K562 (cell line): ENCODE data around the gene DNMBP. TPM values are rescaled to one million over a fixed set of nuclear protein-coding genes. Genes with fewer than 3 reads are reported as not detected.

Source experiments
- ATAC-seq: fragments of 200-7000 bp; cut with Tn5 transposase; 3 replicates; pipeline ENCODE4 v1.9.1; 2020; ENCODE audit warnings: moderate library complexity
- BruUV-seq: library from RNA; stranded (reverse); fragments of 400-500 nt; replicated peaks from 2 replicates; lab custom pipeline; 2021; lab: Mats Ljungman, UMichigan
- CTCF ChIA-PET: fragments of 300-600 bp; formaldehyde crosslinking; extraction: SDS; loops from one replicate; lab custom pipeline; 2021; ENCODE audit warnings: low intra/inter-chr PET ratio; lab: Yijun Ruan, JAX
- POLR2A ChIA-PET: fragments of 300-600, 350-650 bp; sonication (Branson Sonifier 250); formaldehyde crosslinking; extraction: SDS; loops from one replicate; lab custom pipeline; 2021; ENCODE audit warnings: antibody characterized with exemption, inconsistent platforms; lab: Yijun Ruan, JAX
- DNase-seq, 4 experiments: peaks; one replicate each; pipeline versions ENCODE4 v3.0.0 to v3.0.0-alpha.2; 2011 to 2018; ENCODE audit warnings: low spot score in 3 of 4, mixed read lengths in 3 of 4; ENCODE audit errors: extremely low read depth in 1 of 4
- FAIRE-seq: peaks from 2 replicates; lab custom pipeline; 2011; peaks lifted over from hg19 to GRCh38; lab: Jason Lieb, UNC
- H2AFZ ChIP-seq: 2 replicates; pipeline ENCODE4 v1.6.0; 2011; ENCODE audit warnings: low read depth, low read length, control low read depth, inconsistent platforms
- H3K27ac ChIP-seq: fragments of 200-600 bp; 3 replicates; pipeline ENCODE4 v1.8.0; 2011; ENCODE audit warnings: low read depth, mild to moderate bottlenecking, control low read depth, inconsistent platforms, low read length, moderate library complexity, mixed read lengths; ENCODE audit errors: extremely low read depth
- H3K27me3 ChIP-seq, 2 experiments: fragments of 300-600 bp in 1 of 2; 2 replicates in 1 of 2; 3 replicates in 1 of 2; pipeline versions ENCODE4 v1.6.0 to v1.8.0; 2011; ENCODE audit warnings: inconsistent platforms in 2 of 2, low read length in 2 of 2, mild to moderate bottlenecking in 1 of 2, mixed read lengths in 1 of 2, moderate library complexity in 1 of 2; ENCODE audit not compliant: control insufficient read depth in 2 of 2, insufficient read depth in 2 of 2
- H3K36me3 ChIP-seq: fragments of 300-600 bp; 3 replicates; pipeline ENCODE4 v1.8.0; 2011; ENCODE audit warnings: mild to moderate bottlenecking, low read length, inconsistent platforms; ENCODE audit not compliant: control insufficient read depth, insufficient read depth
- H3K4me1 ChIP-seq, 2 experiments: fragments of 200-600 bp in 1 of 2; replicated peaks in 1 of 2; 2 replicates in 1 of 2; 3 replicates in 1 of 2; pipeline versions ENCODE4 v1.5.1 to v1.8.0; 2011; ENCODE audit warnings: inconsistent platforms in 2 of 2, low read length in 2 of 2, mild to moderate bottlenecking in 1 of 2, mixed read lengths in 1 of 2, moderate library complexity in 1 of 2; ENCODE audit not compliant: control insufficient read depth in 2 of 2, insufficient read depth in 2 of 2
- H3K4me2 ChIP-seq: 2 replicates; pipeline ENCODE4 v1.6.1; 2011; ENCODE audit warnings: low read length, control low read depth, inconsistent platforms, mixed read lengths; ENCODE audit not compliant: insufficient read depth
- H3K4me3 ChIP-seq: fragments of 200-600 bp; sonication (generic), shearing (Covaris generic); 2 replicates; pipeline ENCODE4 v1.5.1; 2016; ENCODE audit warnings: control low read depth, inconsistent platforms
- H3K79me2 ChIP-seq: fragments of 200-600 bp; 3 replicates; pipeline ENCODE4 v1.8.0; 2011; ENCODE audit warnings: low read length, inconsistent platforms; ENCODE audit not compliant: control insufficient read depth, insufficient read depth
- H3K9ac ChIP-seq, 2 experiments: 2 replicates each; pipeline versions ENCODE4 v1.6.0 to v1.6.1; 2011; ENCODE audit warnings: low read depth in 2 of 2, low read length in 2 of 2, control low read depth in 1 of 2, inconsistent platforms in 1 of 2, mild to moderate bottlenecking in 1 of 2, mixed read lengths in 1 of 2; ENCODE audit not compliant: insufficient read depth in 1 of 2
- H3K9me1 ChIP-seq: one replicate; pipeline ENCODE4 v1.6.0; 2011; ENCODE audit warnings: inconsistent platforms, mild to moderate bottlenecking, low read length, moderate library complexity; ENCODE audit not compliant: control insufficient read depth, insufficient read depth
- H3K9me3 ChIP-seq: replicated peaks from 2 replicates; pipeline ENCODE4 v1.5.1; 2011; ENCODE audit warnings: low read depth, low read length, inconsistent platforms; ENCODE audit not compliant: control insufficient read depth, insufficient read depth
- H4K20me1 ChIP-seq: replicated peaks from 2 replicates; pipeline ENCODE4 v1.6.1; 2011; ENCODE audit warnings: low read length, inconsistent platforms, mixed read lengths; ENCODE audit not compliant: control insufficient read depth, insufficient read depth
- CBX8 ChIP-seq: fragments of 200-600 bp; sonication (generic); IDR thresholded peaks from 2 replicates; pipeline ENCODE4 v1.6.1; 2012; ENCODE audit warnings: borderline replicate concordance, mixed run types, low read depth, mild to moderate bottlenecking, moderate library complexity, mixed read lengths, low read length, control low read depth, inconsistent platforms; ENCODE audit not compliant: poor library complexity, severe bottlenecking; ENCODE audit errors: extremely low read depth
- CHD1 ChIP-seq: fragments of 200-600 bp; sonication (generic); IDR thresholded peaks from one replicate; pipeline ENCODE4 v1.6.1; 2012; ENCODE audit warnings: mild to moderate bottlenecking, moderate library complexity, low read length, inconsistent platforms
- FOXA3 ChIP-seq, 2 experiments: fragments of 450-650 bp in 1 of 2; sonication (generic) in 1 of 2; formaldehyde crosslinking; IDR thresholded peaks in 1 of 2; conservative IDR thresholded peaks in 1 of 2; 2 replicates each; pipeline versions ENCODE4 v1.4.0 to v1.8.0; 2020 to 2022; ENCODE audit warnings: mild to moderate bottlenecking in 2 of 2, missing genetic modification reagents in 1 of 2
- FOXJ3 ChIP-seq: sonication (generic); formaldehyde crosslinking; IDR thresholded peaks from 2 replicates; pipeline ENCODE4 v1.4.0; 2020; ENCODE audit warnings: mild to moderate bottlenecking, missing genetic modification reagents
- KAT7 ChIP-seq: sonication (generic); formaldehyde crosslinking; IDR thresholded peaks from 2 replicates; pipeline ENCODE4 v1.8.0; 2022; ENCODE audit warnings: missing genetic modification reagents, mild to moderate bottlenecking, borderline replicate concordance
- NCOR1 ChIP-seq: fragments of 450-650 bp; IDR thresholded peaks from 2 replicates; pipeline ENCODE4 v1.6.1; 2016; ENCODE audit warnings: mild to moderate bottlenecking, moderate library complexity
- TCFL5 ChIP-seq: fragments of 250-450 bp; sonication (Bioruptor Pico); conservative IDR thresholded peaks from 2 replicates; pipeline ENCODE4 v1.6.1; 2021; ENCODE audit warnings: mild to moderate bottlenecking, moderate library complexity, matching md5 sums
- ZNF584 ChIP-seq: fragments of 200-800 bp; sonication (Bioruptor generic); IDR thresholded peaks from 2 replicates; pipeline ENCODE4 v1.6.1; 2016; ENCODE audit warnings: low read depth, mild to moderate bottlenecking, missing genetic modification characterization, missing compliant biosample characterization
- WGBS: fragments of 100-300 bp; shearing (Covaris generic); methylation state at CpG from one replicate; pipeline ENCODE4 v1.1.6; 2016; ENCODE audit warnings: low coverage, mixed read lengths; ENCODE audit not compliant: insufficient coverage; ENCODE audit errors: missing lambda C conversion rate; 5-methylcytosine and 5-hydroxymethylcytosine counted together
- in situ Hi-C: fragments of 300-500 bp; cut with MboI; formaldehyde crosslinking; loops from 4 replicates; pipeline ENCODE4 v1.15.0; 2018; ENCODE audit warnings: inconsistent platforms, mixed read lengths
- intact Hi-C: fragments of 100-400 bp; cut with micrococcal nuclease; formaldehyde crosslinking; loops from 2 replicates; pipeline ENCODE4 v1.14.2; 2022
- polyA plus RNA-seq, 8 experiments: library from polyadenylated mRNA; depleted of rRNA in 4 of 8; stranded (reverse) in 5 of 8; unstranded in 3 of 8; fragments of >200 nt; fragmentation: Nextera tagmentation in 2 of 8; fragmentation: Illumina TruSeq in 1 of 8; extraction: Ambion mirVana in 2 of 8; extraction: Trizol in 1 of 8; gene quantifications; 2 replicates each; pipeline versions ENCODE4 v1.2.1 to v1.2.3, GENCODE V29; 2011 to 2014; ENCODE audit warnings: inconsistent platforms in 1 of 8, missing spikeins in 1 of 8
- total RNA-seq, 7 experiments: library from RNA; depleted of rRNA in 6 of 7; stranded (reverse); fragments of >200 nt in 6 of 7; fragmentation: Illumina TruSeq in 2 of 7; extraction: Trizol in 2 of 7; gene quantifications; 2 replicates each; pipeline versions ENCODE4 v1.2.1 to v1.2.3, GENCODE V29; 2011 to 2021; ENCODE audit warnings: low replicate concordance in 1 of 7

DNMBP gene
- total and polyA plus RNA-seq, 9 of the 15 experiments (the other 6 are each of a cell fraction or from before 2014, with no cell fraction given), result 0.83 to 3.7 (median 2.2) TPM

DNA sequence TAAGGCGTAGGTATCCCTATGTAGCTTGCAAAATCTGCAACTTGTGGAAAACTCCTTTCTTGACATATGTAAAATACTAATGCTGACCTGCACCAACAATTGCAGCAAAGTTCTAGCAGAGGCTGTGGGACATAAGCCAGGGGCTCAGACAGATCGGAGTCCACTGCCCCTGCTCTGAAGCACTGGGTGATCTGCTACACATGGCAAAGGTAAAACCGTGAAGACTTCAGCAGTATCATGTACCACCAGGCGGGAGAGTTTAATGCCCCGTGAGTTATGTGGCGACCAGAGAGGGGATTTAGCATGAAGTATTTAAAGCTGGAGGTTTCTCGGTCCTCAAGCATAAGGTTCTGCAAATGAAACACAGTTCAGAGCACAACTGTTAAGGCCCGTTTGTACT, 150.9 kb downstream of the DNMBP start:
- WGBS, result 0% methylated on average over 8 of the region's 8 CpGs
- no peak overlapping the region for H2AFZ ChIP-seq
- ATAC-seq, result no peak
- H3K9me1 ChIP-seq, result no peaks in the 10 kb centered on the region
- no peak overlapping the region for H3K4me2 ChIP-seq
- CTCF ChIA-PET, result no interaction called here
- H3K36me3 ChIP-seq, result no peaks in the 10 kb centered on the region
- BruUV-seq, result no TSS peak
- peaks cover 13 to 18% of the 10 kb centered on the region in 2 experiments; a peak in 4 of 5 replicates for H3K27me3 ChIP-seq
- H3K9me3 ChIP-seq, result no peaks in the 10 kb centered on the region
- no peaks in the 10 kb centered on the region for H4K20me1 ChIP-seq
- no peaks in the 10 kb centered on the region for H3K4me1 ChIP-seq
- no peak for FAIRE-seq
- POLR2A ChIA-PET, result no interaction called here
- H3K9ac ChIP-seq, result no peak overlapping the region
- in situ Hi-C loops (no loop called here), intact Hi-C loops (no loop called here)
- no peak overlapping the region for H3K27ac ChIP-seq
- TF ChIP-seq ZNF584 (CRISPR knock-in tag) (no peak), CHD1 (no peak), FOXJ3 (CRISPR knock-in tag) (no peak), CBX8 (no peak), KAT7 (CRISPR knock-in tag) (no peak), NCOR1 (no peak), TCFL5 (no peak), FOXA3 (CRISPR knock-in tag; conservative IDR thresholded peaks at IDR 0.05 in 1 of 2, IDR thresholded peaks at IDR 0.05 in 1 of 2) (no peak)
- no peak for DNase-seq
- H3K4me3 ChIP-seq, result no peak overlapping the region
- no peaks in the 10 kb centered on the region for H3K79me2 ChIP-seq
